ENCODE measurements around the gene FKBP9. TPM values are rescaled to one million over a fixed set of nuclear protein-coding genes. Genes with fewer than 3 reads are reported as not detected.

FKBP9 gene
- total RNA-seq, 1 experiment from 2014 or later = 11.0 TPM

DNA sequence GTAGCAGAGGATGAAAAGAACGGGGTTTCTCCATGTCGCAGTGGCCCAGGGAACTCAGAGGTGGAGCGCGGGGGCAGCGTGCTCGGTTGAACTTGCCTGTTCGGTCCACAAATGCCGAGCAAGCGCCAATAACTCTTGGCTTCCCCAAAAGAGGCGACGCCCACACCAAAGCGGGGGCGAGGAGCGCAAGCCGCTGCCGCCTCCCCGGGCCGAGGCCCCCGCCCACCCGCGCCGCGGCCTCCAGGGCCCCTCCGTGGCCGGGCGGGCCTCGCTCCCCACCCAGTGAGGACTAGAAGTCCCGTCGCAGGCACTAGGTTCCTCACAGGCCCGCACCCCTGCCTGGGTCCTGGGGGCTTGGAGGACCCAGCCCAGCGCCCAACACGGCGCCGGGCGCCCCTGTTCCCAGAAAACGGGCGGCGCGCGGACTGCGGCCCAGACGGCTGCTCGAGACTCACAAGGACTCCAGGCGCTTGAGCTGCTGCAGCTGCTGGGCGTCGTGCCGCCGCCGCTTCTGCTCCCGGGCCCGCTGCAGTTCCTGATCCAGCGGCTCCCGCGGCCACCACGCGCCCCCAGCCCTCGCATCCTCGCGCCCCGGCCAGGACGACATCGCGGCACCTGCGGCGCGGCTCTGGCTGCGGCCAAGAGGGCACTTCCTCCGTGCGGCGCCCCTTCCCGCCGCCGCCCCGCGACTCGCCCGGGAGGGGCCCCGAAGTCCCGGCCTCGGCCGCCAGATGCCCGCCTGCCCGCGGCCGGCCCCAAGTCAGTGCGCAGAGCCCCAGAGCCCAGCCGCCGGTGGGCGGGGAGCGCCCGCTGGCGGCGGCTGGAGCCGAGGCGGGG is 14.6 kb upstream of the FKBP9 start:
- ATAC-seq = peak; percentile 91
- peak; percentile 82 for DNase-seq (ENCODE audit: low spot score)
- Mint-ChIP-seq H3K4me3 (peak overlapping the region; percentile 70), H3K36me3 (peaks cover 6% of the 10 kb centered on the region), H3K27ac (no peak overlapping the region), H3K4me1 (peaks cover 14% of the 10 kb centered on the region), H3K9me3 (peaks cover 6% of the 10 kb centered on the region), H3K27me3 (ENCODE audit: low read depth) (peaks cover 97% of the 10 kb centered on the region)
- ChIA-PET POLR2A (interaction anchor here (0.5 kb wide), 1 partner anchor 65 kb away, joined by 3 read pairs; no protein-coding TSS in a partner anchor), CTCF (interaction anchor here (0.6 to 3.9 kb wide), 14 partner anchors 8 to 181 kb away, joined by 3 to 54 read pairs (median 4); partner anchors contain the start of genes NT5C3A and RP9)
- 0 out of 2 replicates have a peak, but pooled peaks have one; percentile 25 for TF ChIP-seq E2F1 (CRISPR knock-in tag; IDR thresholded peaks at IDR 0.05)
- TF ChIP-seq MYBL2 (CRISPR knock-in tag; IDR thresholded peaks at IDR 0.05) = no peak
- TF ChIP-seq TCF7 (CRISPR knock-in tag; IDR thresholded peaks at IDR 0.05; ENCODE audit: low read depth) = 0 out of 2 replicates have a peak, but pooled peaks have one; percentile 36
- TF ChIP-seq SP1 (CRISPR knock-in tag; conservative IDR thresholded peaks at IDR 0.05) = peak; percentile 28
- TF ChIP-seq, protein P1, sequence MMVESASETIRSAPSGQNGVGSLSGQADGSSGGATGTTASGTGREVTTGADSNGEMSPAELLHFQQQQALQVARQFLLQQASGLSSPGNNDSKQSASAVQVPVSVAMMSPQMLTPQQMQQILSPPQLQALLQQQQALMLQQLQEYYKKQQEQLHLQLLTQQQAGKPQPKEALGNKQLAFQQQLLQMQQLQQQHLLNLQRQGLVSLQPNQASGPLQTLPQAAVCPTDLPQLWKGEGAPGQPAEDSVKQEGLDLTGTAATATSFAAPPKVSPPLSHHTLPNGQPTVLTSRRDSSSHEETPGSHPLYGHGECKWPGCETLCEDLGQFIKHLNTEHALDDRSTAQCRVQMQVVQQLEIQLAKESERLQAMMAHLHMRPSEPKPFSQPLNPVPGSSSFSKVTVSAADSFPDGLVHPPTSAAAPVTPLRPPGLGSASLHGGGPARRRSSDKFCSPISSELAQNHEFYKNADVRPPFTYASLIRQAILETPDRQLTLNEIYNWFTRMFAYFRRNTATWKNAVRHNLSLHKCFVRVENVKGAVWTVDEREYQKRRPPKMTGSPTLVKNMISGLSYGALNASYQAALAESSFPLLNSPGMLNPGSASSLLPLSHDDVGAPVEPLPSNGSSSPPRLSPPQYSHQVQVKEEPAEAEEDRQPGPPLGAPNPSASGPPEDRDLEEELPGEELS (CRISPR knock-in tag; IDR thresholded peaks at IDR 0.05) = peak; percentile 68; the same call in 1 of the 2 replicates
- TF ChIP-seq GTF2I (CRISPR knock-in tag; conservative IDR thresholded peaks at IDR 0.05) = no peak
- TF ChIP-seq, protein P2, sequence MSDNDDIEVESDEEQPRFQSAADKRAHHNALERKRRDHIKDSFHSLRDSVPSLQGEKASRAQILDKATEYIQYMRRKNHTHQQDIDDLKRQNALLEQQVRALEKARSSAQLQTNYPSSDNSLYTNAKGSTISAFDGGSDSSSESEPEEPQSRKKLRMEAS (CRISPR knock-in tag; IDR thresholded peaks at IDR 0.05) = peak; percentile 49; the same call in 1 of the 2 replicates
- TF ChIP-seq ZNF317 (CRISPR knock-in tag; IDR thresholded peaks at IDR 0.05; ENCODE audit: borderline replicate concordance, low read depth) = 0 out of 2 replicates have a peak, but pooled peaks have one; percentile 18
- TF ChIP-seq, protein P3, sequence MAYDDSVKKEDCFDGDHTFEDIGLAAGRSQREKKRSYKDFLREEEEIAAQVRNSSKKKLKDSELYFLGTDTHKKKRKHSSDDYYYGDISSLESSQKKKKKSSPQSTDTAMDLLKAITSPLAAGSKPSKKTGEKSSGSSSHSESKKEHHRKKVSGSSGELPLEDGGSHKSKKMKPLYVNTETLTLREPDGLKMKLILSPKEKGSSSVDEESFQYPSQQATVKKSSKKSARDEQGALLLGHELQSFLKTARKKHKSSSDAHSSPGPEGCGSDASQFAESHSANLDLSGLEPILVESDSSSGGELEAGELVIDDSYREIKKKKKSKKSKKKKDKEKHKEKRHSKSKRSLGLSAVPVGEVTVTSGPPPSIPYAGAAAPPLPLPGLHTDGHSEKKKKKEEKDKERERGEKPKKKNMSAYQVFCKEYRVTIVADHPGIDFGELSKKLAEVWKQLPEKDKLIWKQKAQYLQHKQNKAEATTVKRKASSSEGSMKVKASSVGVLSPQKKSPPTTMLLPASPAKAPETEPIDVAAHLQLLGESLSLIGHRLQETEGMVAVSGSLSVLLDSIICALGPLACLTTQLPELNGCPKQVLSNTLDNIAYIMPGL (CRISPR knock-in tag; IDR thresholded peaks at IDR 0.05) = 0 out of 2 replicates have a peak, but pooled peaks have one; percentile 28
- TF ChIP-seq ATF1 (CRISPR knock-in tag; IDR thresholded peaks at IDR 0.05) = no peak
- 0 out of 2 replicates have a peak, but pooled peaks have one; percentile 52 for TF ChIP-seq ETV6 (CRISPR knock-in tag; IDR thresholded peaks at IDR 0.05)
- peak; percentile 89 for TF ChIP-seq FOXP1 (CRISPR knock-in tag; IDR thresholded peaks at IDR 0.05; ENCODE audit: borderline replicate concordance)

- ChIA-PET CTCF (interaction anchor here (0.6 to 3.9 kb wide), 13 partner anchors 9 to 182 kb away, joined by 3 to 54 read pairs (median 5); partner anchors contain the start of genes NT5C3A and RP9), POLR2A (interaction anchor here (0.7 kb wide), 1 partner anchor 1900 kb away, joined by 5 read pairs; no protein-coding TSS in a partner anchor)
- H3K9me3 Mint-ChIP-seq = peaks cover 15% of the 10 kb centered on the region
- peaks cover 97% of the 10 kb centered on the region for H3K27me3 Mint-ChIP-seq (ENCODE audit: low read depth)
- DNase-seq (ENCODE audit: low spot score) (no peak), ATAC-seq (no peak)
- H3K36me3 Mint-ChIP-seq = peaks cover 7% of the 10 kb centered on the region
- peaks cover 14% of the 10 kb centered on the region for H3K4me1 Mint-ChIP-seq
- 0 out of 2 replicates have a peak overlapping the region, but pooled peaks have one; percentile 29 for H3K4me3 Mint-ChIP-seq
- peak; percentile 55; the same call in 1 of the 2 replicates for TF ChIP-seq E2F5 (CRISPR knock-in tag; IDR thresholded peaks at IDR 0.05)
- TF ChIP-seq CTCF (IDR thresholded peaks at IDR 0.05) = no peak
- no peak for TF ChIP-seq TEAD4 (CRISPR knock-in tag; IDR thresholded peaks at IDR 0.05)
- no peak overlapping the region for H3K27ac Mint-ChIP-seq
Measured at GRCh38 chr7:32943252-32944030, 13.8 kb upstream of the FKBP9 start.

All from WTC11 (cell line).